ENCODE measurements around the gene RAB8B. TPM values are rescaled to one million over a fixed set of nuclear protein-coding genes. Genes with fewer than 3 reads are reported as not detected.
A peak's percentile ranks its signal among the peaks of the same experiment; 100 is the strongest.

Gene RAB8B
- total RNA-seq, 4 donors from 2014 or later = 11.0 to 12.9 (median 12.5) TPM

GRCh38 chr15:63194880-63195568 lies 5.6 kb downstream of the RAB8B start:
- Histone ChIP-seq H3K27me3 (no peaks in the 10 kb centered on the region), H3K36me3 (no peaks in the 10 kb centered on the region), H3K27ac (peak overlapping the region; percentile 64), H3K4me3 (peak overlapping the region; percentile 5), H3K9me3 (no peaks in the 10 kb centered on the region), H3K4me1 (peaks cover 81% of the 10 kb centered on the region)
- TF ChIP-seq POLR2AphosphoS5 (IDR thresholded peaks at IDR 0.05) (no peak), EP300 (IDR thresholded peaks at IDR 0.05) (no peak), CTCF (IDR thresholded peaks at IDR 0.05) (no peak), POLR2A (IDR thresholded peaks at IDR 0.05) (no peak)
- no peak for DNase-seq (ENCODE audit: low spot score in 2 of 2)
- WGBS = 59% methylated on average over 4 of the region's 4 CpGs

- no peaks in the 10 kb centered on the region for H3K36me3 ChIP-seq
- H3K27ac ChIP-seq = peak overlapping the region; percentile 64
- H3K4me1 ChIP-seq = peaks cover 81% of the 10 kb centered on the region
- peak overlapping the region; percentile 5 for H3K4me3 ChIP-seq
- 71% methylated on average over 3 of the region's 3 CpGs for WGBS
- no peak for DNase-seq (ENCODE audit: low spot score in 2 of 2)
- H3K9me3 ChIP-seq = no peaks in the 10 kb centered on the region
- H3K27me3 ChIP-seq = no peaks in the 10 kb centered on the region
- TF ChIP-seq EP300 (IDR thresholded peaks at IDR 0.05) = no peak
- TF ChIP-seq POLR2AphosphoS5 (IDR thresholded peaks at IDR 0.05) = no peak
- no peak for TF ChIP-seq CTCF (IDR thresholded peaks at IDR 0.05)
- TF ChIP-seq POLR2A (IDR thresholded peaks at IDR 0.05) = no peak
These were observed 6.2 kb downstream of the RAB8B start for GRCh38 chr15:63195569-63196015.

GRCh38 chr15:63196842-63197241 lies 7.4 kb downstream of the RAB8B start:
- no peak for DNase-seq (ENCODE audit: low spot score in 2 of 2)
- Histone ChIP-seq H3K36me3 (no peaks in the 10 kb centered on the region), H3K4me3 (no peak overlapping the region), H3K4me1 (peaks cover 69% of the 10 kb centered on the region), H3K27ac (no peak overlapping the region), H3K9me3 (no peaks in the 10 kb centered on the region), H3K27me3 (no peaks in the 10 kb centered on the region)
- TF ChIP-seq CTCF (IDR thresholded peaks at IDR 0.05) (no peak), POLR2A (IDR thresholded peaks at IDR 0.05) (no peak), EP300 (IDR thresholded peaks at IDR 0.05) (no peak), POLR2AphosphoS5 (IDR thresholded peaks at IDR 0.05) (no peak)
- 83% methylated on average over 1 of the region's 1 CpG for WGBS

- Histone ChIP-seq H3K4me1 (peaks cover 66% of the 10 kb centered on the region), H3K27ac (no peak overlapping the region), H3K4me3 (no peak overlapping the region), H3K36me3 (no peaks in the 10 kb centered on the region), H3K9me3 (no peaks in the 10 kb centered on the region), H3K27me3 (no peaks in the 10 kb centered on the region)
- DNase-seq (ENCODE audit: low spot score in 2 of 2) = no peak
- TF ChIP-seq EP300 (IDR thresholded peaks at IDR 0.05) (no peak), POLR2AphosphoS5 (IDR thresholded peaks at IDR 0.05) (no peak), POLR2A (IDR thresholded peaks at IDR 0.05) (no peak), CTCF (IDR thresholded peaks at IDR 0.05) (no peak)
- WGBS = 89% methylated on average over 1 of the region's 1 CpG
These were observed 8.2 kb downstream of the RAB8B start for GRCh38 chr15:63197626-63198025.

- H3K36me3 ChIP-seq = no peaks in the 10 kb centered on the region
- TF ChIP-seq POLR2AphosphoS5 (IDR thresholded peaks at IDR 0.05) (no peak), CTCF (IDR thresholded peaks at IDR 0.05) (no peak), POLR2A (IDR thresholded peaks at IDR 0.05) (no peak), EP300 (IDR thresholded peaks at IDR 0.05) (no peak)
- DNase-seq (ENCODE audit: low spot score in 2 of 2) = no peak
These were observed 9.2 kb downstream of the RAB8B start for GRCh38 chr15:63198371-63199250.

More at GRCh38 chr15:63198371-63199250, 9.2 kb downstream of the RAB8B start:
- Histone ChIP-seq H3K4me1 (peaks cover 63% of the 10 kb centered on the region), H3K4me3 (no peak overlapping the region), H3K27me3 (no peaks in the 10 kb centered on the region), H3K27ac (no peak overlapping the region), H3K9me3 (no peaks in the 10 kb centered on the region)
- WGBS = 38% methylated on average over 8 of the region's 8 CpGs

All from suprapubic skin (tissue), 4 donors.